H1 (cell line): Measurements from ENCODE around the gene NOB1. TPM values are rescaled to one million over a fixed set of nuclear protein-coding genes. Genes with fewer than 3 reads are reported as not detected.

ENCODE experiments used
- CTCF ChIA-PET: fragments of 300-600 bp; sonication (Branson Sonifier 250); formaldehyde crosslinking; loops from one replicate; lab custom pipeline; 2021; ENCODE audit not compliant: partially characterized antibody; lab: Charles Lee
- POLR2A ChIA-PET: fragments of 300-600 bp; sonication (Branson Sonifier 250); formaldehyde crosslinking; loops from one replicate; lab custom pipeline; 2021; ENCODE audit warnings: inconsistent platforms; ENCODE audit not compliant: partially characterized antibody; lab: Charles Lee
- DNase-seq, 2 experiments: peaks; one replicate each; pipeline versions ENCODE4 v3.0.0 to v3.0.0-alpha.2; 2010 to 2022; ENCODE audit warnings: low spot score in 2 of 2, low read depth in 1 of 2, mixed read lengths in 1 of 2
- FAIRE-seq: peaks from 2 replicates; lab custom pipeline; 2011; peaks lifted over from hg19 to GRCh38; lab: Jason Lieb, UNC
- H2AFZ ChIP-seq: 2 replicates; pipeline ENCODE4 v1.8.1; 2012; ENCODE audit warnings: low read length, inconsistent platforms
- H2AK5ac ChIP-seq: 2 replicates; pipeline ENCODE4 v1.6.1; 2013; ENCODE audit warnings: low read depth, low read length
- H2BK120ac ChIP-seq: replicated peaks from 2 replicates; pipeline ENCODE3; 2013; ENCODE audit warnings: low read depth, low read length, inconsistent platforms
- H2BK12ac ChIP-seq: 2 replicates; pipeline ENCODE4 v1.6.1; 2013; ENCODE audit warnings: low read depth, low read length
- H2BK15ac ChIP-seq: 2 replicates; pipeline ENCODE4 v1.6.1; 2013; ENCODE audit warnings: low read length
- H2BK20ac ChIP-seq: 2 replicates; pipeline ENCODE4 v1.6.1; 2013; ENCODE audit warnings: low read length
- H2BK5ac ChIP-seq: 2 replicates; pipeline ENCODE4 v1.6.1; 2013; ENCODE audit warnings: low read depth, low read length
- H3K14ac ChIP-seq: 2 replicates; pipeline ENCODE4 v1.6.1; 2013; ENCODE audit warnings: inconsistent platforms; ENCODE audit not compliant: insufficient read length
- H3K18ac ChIP-seq: 2 replicates; pipeline ENCODE4 v1.6.1; 2013; ENCODE audit warnings: low read length; ENCODE audit errors: extremely low read depth
- H3K23ac ChIP-seq: 2 replicates; pipeline ENCODE4 v1.6.1; 2013; ENCODE audit warnings: inconsistent platforms; ENCODE audit not compliant: insufficient read length
- H3K23me2 ChIP-seq: 2 replicates; pipeline ENCODE4 v1.6.1; 2013; ENCODE audit warnings: low read depth, low read length
- H3K27ac ChIP-seq: 2 replicates; pipeline ENCODE4 v1.6.1; 2011; ENCODE audit warnings: low read depth, low read length, inconsistent platforms
- H3K27me3 ChIP-seq, 4 experiments: replicated peaks in 1 of 4; 1 replicate in 1 of 4; 2 replicates in 3 of 4; pipeline versions ENCODE4 v1.6.1 to v1.8.1; 2011 to 2013; ENCODE audit warnings: low read length in 3 of 4, mild to moderate bottlenecking in 3 of 4, inconsistent platforms in 2 of 4, mixed read lengths in 2 of 4, moderate library complexity in 1 of 4; ENCODE audit not compliant: control insufficient read depth in 3 of 4, insufficient read depth in 3 of 4; ENCODE audit errors: extremely low read depth in 1 of 4
- H3K36me3 ChIP-seq, 4 experiments: 2 replicates each; pipeline versions ENCODE4 v1.6.1 to v1.8.1; 2011 to 2013; ENCODE audit warnings: mild to moderate bottlenecking in 4 of 4, low read length in 3 of 4, moderate library complexity in 2 of 4, control low read depth in 1 of 4, inconsistent platforms in 1 of 4; ENCODE audit not compliant: insufficient read depth in 4 of 4, control insufficient read depth in 2 of 4
- H3K4ac ChIP-seq: replicated peaks from 2 replicates; pipeline ENCODE3; 2013; ENCODE audit warnings: low read length, low read depth, mixed read lengths, inconsistent platforms; ENCODE audit not compliant: insufficient read length
- H3K4me1 ChIP-seq, 4 experiments: replicated peaks in 1 of 4; 1 replicate in 1 of 4; 2 replicates in 3 of 4; pipeline versions ENCODE4 v1.6.1 to v1.8.1; 2011 to 2013; ENCODE audit warnings: low read length in 3 of 4, inconsistent platforms in 2 of 4, mixed read lengths in 1 of 4; ENCODE audit not compliant: insufficient read depth in 4 of 4, control insufficient read depth in 3 of 4
- H3K4me2 ChIP-seq, 2 experiments: 2 replicates each; pipeline versions ENCODE4 v1.6.1 to v1.8.1; 2011 to 2013; ENCODE audit warnings: low read depth in 2 of 2, low read length in 2 of 2, control low read depth in 1 of 2, inconsistent platforms in 1 of 2, mild to moderate bottlenecking in 1 of 2; ENCODE audit not compliant: insufficient read depth in 1 of 2
- H3K4me3 ChIP-seq, 4 experiments: fragments of 200-600, 300-600 bp in 1 of 4; sonication (generic), shearing (Covaris generic), sonication (Bioruptor Twin) in 1 of 4; 2 replicates each; pipeline versions ENCODE4 v1.5.1 to v1.8.1; 2011 to 2016; ENCODE audit warnings: low read length in 4 of 4, low read depth in 3 of 4, control low read depth in 2 of 4, inconsistent platforms in 2 of 4, mild to moderate bottlenecking in 2 of 4, mixed read lengths in 1 of 4, moderate library complexity in 1 of 4; ENCODE audit not compliant: insufficient read depth in 2 of 4; ENCODE audit errors: extremely low read depth in 1 of 4
- H3K56ac ChIP-seq: replicated peaks from 2 replicates; pipeline ENCODE3; 2013; ENCODE audit warnings: low read depth, mild to moderate bottlenecking, mixed read lengths, low read length, inconsistent platforms; ENCODE audit not compliant: insufficient read length
- H3K79me1 ChIP-seq: 2 replicates; pipeline ENCODE4 v1.6.1; 2013; ENCODE audit warnings: low read depth, low read length, control low read depth
- H3K79me2 ChIP-seq, 2 experiments: 2 replicates each; pipeline versions ENCODE4 v1.6.1 to v1.8.1; 2012 to 2013; ENCODE audit warnings: low read length in 2 of 2, mild to moderate bottlenecking in 2 of 2, inconsistent platforms in 1 of 2; ENCODE audit not compliant: insufficient read depth in 2 of 2, control insufficient read depth in 1 of 2
- H3K9ac ChIP-seq, 4 experiments: replicated peaks in 1 of 4; 1 replicate in 1 of 4; 2 replicates in 3 of 4; pipeline versions ENCODE4 v1.6.1 to v1.8.1; 2011 to 2013; ENCODE audit warnings: low read depth in 3 of 4, low read length in 3 of 4, control low read depth in 2 of 4, mild to moderate bottlenecking in 2 of 4, moderate library complexity in 2 of 4, inconsistent platforms in 1 of 4; ENCODE audit errors: extremely low read depth in 1 of 4
- H3K9me3 ChIP-seq, 2 experiments: 2 replicates each; pipeline versions ENCODE4 v1.6.1 to v1.8.1; 2012 to 2013; ENCODE audit warnings: mild to moderate bottlenecking in 2 of 2, moderate library complexity in 2 of 2, control low read depth in 1 of 2, inconsistent platforms in 1 of 2, low read depth in 1 of 2, low read length in 1 of 2, mixed read lengths in 1 of 2; ENCODE audit not compliant: insufficient read depth in 2 of 2
- H4K20me1 ChIP-seq, 2 experiments: replicated peaks in 1 of 2; 2 replicates each; pipeline versions ENCODE3 to v1.8.1; 2011 to 2013; ENCODE audit warnings: inconsistent platforms in 2 of 2, low read length in 2 of 2, mild to moderate bottlenecking in 1 of 2; ENCODE audit not compliant: insufficient read depth in 2 of 2, control insufficient read depth in 1 of 2
- H4K5ac ChIP-seq: 2 replicates; pipeline ENCODE4 v1.6.1; 2013; ENCODE audit warnings: low read length, low read depth, mixed read lengths, inconsistent platforms; ENCODE audit not compliant: insufficient read length
- H4K8ac ChIP-seq: 2 replicates; pipeline ENCODE4 v1.8.0; 2013; ENCODE audit warnings: mild to moderate bottlenecking, moderate library complexity, low read length, inconsistent platforms; ENCODE audit not compliant: insufficient read depth; ENCODE audit errors: extremely low read depth
- H4K91ac ChIP-seq: replicated peaks from 2 replicates; pipeline ENCODE3; 2013; ENCODE audit warnings: low read length, mixed read lengths, inconsistent platforms; ENCODE audit not compliant: insufficient read length
- BCL11A ChIP-seq, 2 experiments: IDR thresholded peaks; one replicate each; pipeline ENCODE4 v1.6.1; 2011; ENCODE audit warnings: low read depth in 2 of 2, low read length in 2 of 2, mild to moderate bottlenecking in 2 of 2
- CBX5 ChIP-seq: fragments of 300-800, 300-1000 bp; sonication (generic); IDR thresholded peaks from 2 replicates; pipeline ENCODE4 v1.7.1; 2016; ENCODE audit warnings: antibody characterized with exemption, low read length, low read depth
- CTBP2 ChIP-seq: IDR thresholded peaks from 2 replicates; pipeline ENCODE4 v1.7.0; 2011; ENCODE audit warnings: borderline replicate concordance, mild to moderate bottlenecking, moderate library complexity, mixed read lengths, low read length; ENCODE audit not compliant: insufficient read depth, insufficient read length
- SAP30 ChIP-seq: fragments of 300-600 bp; sonication (generic); IDR thresholded peaks from 2 replicates; pipeline ENCODE4 v1.7.1; 2012; ENCODE audit warnings: low read length, moderate library complexity, mild to moderate bottlenecking, inconsistent platforms; ENCODE audit not compliant: insufficient read depth, insufficient replicate concordance
- SIX5 ChIP-seq: IDR thresholded peaks from 2 replicates; pipeline ENCODE4 v1.6.1; 2011; ENCODE audit warnings: mild to moderate bottlenecking, low read depth, low read length
- SP2 ChIP-seq: IDR thresholded peaks from 2 replicates; pipeline ENCODE4 v1.6.1; 2012; ENCODE audit warnings: mild to moderate bottlenecking, low read length, inconsistent platforms
- SUZ12 ChIP-seq: fragments of 200-600 bp; sonication (generic); IDR thresholded peaks from 2 replicates; pipeline ENCODE4 v1.6.1; 2012; ENCODE audit warnings: mild to moderate bottlenecking, inconsistent platforms, low read length, moderate library complexity, mixed read lengths
- WGBS, 2 experiments: shearing (Covaris generic) in 1 of 2; methylation state at CpG; one replicate each; pipeline versions ENCODE4 v1.1.6 to v1.1.7; 2013 to 2015; ENCODE audit warnings: low lambda C conversion rate in 2 of 2, mixed read lengths in 2 of 2, inconsistent platforms in 1 of 2, low coverage in 1 of 2, missing lambda C conversion rate in 1 of 2; ENCODE audit not compliant: insufficient replicate concordance in 2 of 2, insufficient coverage in 1 of 2, insufficient read length in 1 of 2; ENCODE audit errors: extremely low coverage in 1 of 2, missing lambda C conversion rate in 1 of 2; 5-methylcytosine and 5-hydroxymethylcytosine counted together
- polyA plus RNA-seq, 7 experiments: library from polyadenylated mRNA; depleted of rRNA in 3 of 7; stranded (reverse) in 5 of 7; unstranded in 2 of 7; fragments of >200 nt in 5 of 7; fragments of 200-250 nt in 2 of 7; gene quantifications; 1 replicate in 5 of 7; 2 replicates in 1 of 7; 4 replicates in 1 of 7; pipeline versions ENCODE4 v1.2.1 to v1.2.3, GENCODE V29; 2011 to 2013; ENCODE audit warnings: missing spikeins in 2 of 7, mixed read lengths in 2 of 7
- total RNA-seq: library from RNA; stranded (reverse); fragmentation: NEBNext Ultra II Directional; extraction: Animal tissue kit (Norgen Biotek cat#: 25700); gene quantifications from 2 replicates; pipeline ENCODE4 v1.2.1, GENCODE V29; 2021

Gene NOB1
- total and polyA plus RNA-seq, 2 of the 8 experiments (the other 6 are each of a cell fraction or from before 2014, with no cell fraction given), result 88.2 to 108 TPM

DNA sequence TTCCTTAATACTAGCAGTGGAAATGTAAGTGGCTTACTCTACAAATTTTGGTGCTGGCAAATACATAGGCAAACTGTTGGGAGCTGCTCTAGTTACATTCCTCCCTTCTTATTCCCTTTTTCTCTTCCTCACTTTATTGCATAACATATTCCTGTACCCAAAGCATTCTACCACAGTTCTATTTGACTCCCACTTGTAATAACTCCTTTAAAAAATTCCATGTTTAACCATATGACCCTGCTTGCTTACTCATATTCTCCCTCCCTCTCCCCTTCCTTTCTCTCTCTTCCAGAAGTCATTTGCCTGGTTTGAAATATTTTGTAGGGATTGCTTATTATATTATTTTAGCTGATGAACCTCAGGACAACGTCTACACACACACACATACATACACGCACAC lies 51.1 kb downstream of the NOB1 start:
- no peak overlapping the region for H2BK15ac ChIP-seq
- H3K9me3 ChIP-seq, result no peaks in the 10 kb centered on the region
- no peak overlapping the region for H4K91ac ChIP-seq
- no peak overlapping the region for H3K56ac ChIP-seq
- no peaks in the 10 kb centered on the region for H3K79me2 ChIP-seq
- no peaks in the 10 kb centered on the region for H3K79me1 ChIP-seq
- DNase-seq (no peak), FAIRE-seq (no peak)
- POLR2A ChIA-PET, result interaction anchor here (0.8 to 1.8 kb wide), 2 partner anchors 45 to 51 kb away, joined by 3 to 5 read pairs; partner anchors contain the start of gene NOB1
- H3K14ac ChIP-seq, result no peak overlapping the region
- no peak overlapping the region for H4K5ac ChIP-seq
- no peak overlapping the region for H3K18ac ChIP-seq
- no peak overlapping the region for H3K9ac ChIP-seq
- no peak for TF ChIP-seq SP2
- TF ChIP-seq SUZ12, result no peak
- no peak for TF ChIP-seq SAP30
- no peak for TF ChIP-seq BCL11A (IDR thresholded peaks at IDR 0.05; ENCODE audit: low read depth in 2 of 2, low read length in 2 of 2)
- no peak for TF ChIP-seq CTBP2
- no peak for TF ChIP-seq SIX5
- no peak for TF ChIP-seq CBX5
- H3K36me3 ChIP-seq, result peaks cover 0 to 2% (median 0%) of the 10 kb centered on the region in 4 experiments; a peak in 2 of 8 replicates
- no peak overlapping the region for H3K4me3 ChIP-seq
- no peak overlapping the region for H3K4ac ChIP-seq
- CTCF ChIA-PET, result interaction anchor here (0.6 to 1.9 kb wide), 3 partner anchors 10 to 327 kb away, joined by 3 to 6 read pairs (median 3); partner anchors contain the start of gene NQO1
- no peak overlapping the region for H2BK20ac ChIP-seq
- no peak overlapping the region for H2BK120ac ChIP-seq
- H2AFZ ChIP-seq, result no peak overlapping the region
- H3K4me1 ChIP-seq, result no peaks in the 10 kb centered on the region
- H3K23ac ChIP-seq, result no peak overlapping the region
- WGBS, 2 experiments, result 64% methylated on average over 2 of the region's 2 CpGs; no CpG with 5 or more reads in 1 of the 2 experiments
- no peaks in the 10 kb centered on the region for H3K27me3 ChIP-seq
- H3K23me2 ChIP-seq, result no peaks in the 10 kb centered on the region; the same call in 1 of the 2 replicates
- H2BK5ac ChIP-seq, result no peak overlapping the region
- no peak overlapping the region for H2BK12ac ChIP-seq
- no peak overlapping the region for H4K8ac ChIP-seq
- H3K4me2 ChIP-seq, result no peak overlapping the region
- H2AK5ac ChIP-seq, result no peak overlapping the region
- H4K20me1 ChIP-seq, result no peaks in the 10 kb centered on the region
- H3K27ac ChIP-seq, result no peak overlapping the region
